Trophoblast cell (in vitro differentiated cells and primary cell): ENCODE measurements around the gene EIF2S1.

Experiments used
- DNase-seq, 2 donors: peaks; one replicate each; pipeline ENCODE4 v3.0.0-alpha.2; 2016
- H2AFZ ChIP-seq: 2 replicates; pipeline ENCODE4 v1.6.1; 2013; ENCODE audit warnings: low read length, moderate library complexity, mild to moderate bottlenecking; ENCODE audit not compliant: insufficient read depth, poor library complexity
- H2AK5ac ChIP-seq: 2 replicates; pipeline ENCODE4 v1.6.1; 2013; ENCODE audit warnings: mild to moderate bottlenecking, low read length
- H2BK120ac ChIP-seq: 2 replicates; pipeline ENCODE4 v1.6.1; 2013; ENCODE audit warnings: low read length, mild to moderate bottlenecking, moderate library complexity; ENCODE audit not compliant: insufficient read depth, poor library complexity
- H2BK12ac ChIP-seq: 2 replicates; pipeline ENCODE4 v1.6.1; 2013; ENCODE audit warnings: mild to moderate bottlenecking, low read length, moderate library complexity
- H2BK5ac ChIP-seq: 2 replicates; pipeline ENCODE4 v1.6.1; 2013; ENCODE audit warnings: low read length, low read depth, moderate library complexity, mild to moderate bottlenecking; ENCODE audit not compliant: poor library complexity
- H3K14ac ChIP-seq: 2 replicates; pipeline ENCODE4 v1.6.1; 2013; ENCODE audit warnings: mild to moderate bottlenecking, low read length
- H3K18ac ChIP-seq: 2 replicates; pipeline ENCODE4 v1.6.1; 2013; ENCODE audit warnings: mild to moderate bottlenecking, low read length
- H3K23ac ChIP-seq: 2 replicates; pipeline ENCODE4 v1.6.1; 2013; ENCODE audit warnings: low read length
- H3K27ac ChIP-seq: 2 replicates; pipeline ENCODE4 v1.5.1; 2013; ENCODE audit warnings: low read depth, mild to moderate bottlenecking, inconsistent platforms, low read length, moderate library complexity
- H3K27me3 ChIP-seq: 2 replicates; pipeline ENCODE4 v1.6.1; 2013; ENCODE audit warnings: inconsistent platforms, mild to moderate bottlenecking, low read length, moderate library complexity; ENCODE audit not compliant: insufficient read depth
- H3K36me3 ChIP-seq, 2 experiments: 1 replicate in 1 of 2; 2 replicates in 1 of 2; pipeline ENCODE4 v1.6.1; 2013; ENCODE audit warnings: low read length in 2 of 2, mild to moderate bottlenecking in 2 of 2, moderate library complexity in 1 of 2; ENCODE audit not compliant: insufficient read depth in 2 of 2, control insufficient read depth in 1 of 2
- H3K4ac ChIP-seq: 2 replicates; pipeline ENCODE4 v1.6.1; 2013; ENCODE audit warnings: low read depth, mild to moderate bottlenecking, low read length, moderate library complexity
- H3K4me1 ChIP-seq, 2 experiments: 1 replicate in 1 of 2; 2 replicates in 1 of 2; pipeline ENCODE4 v1.6.1; 2013; ENCODE audit warnings: low read length in 2 of 2, mild to moderate bottlenecking in 2 of 2, moderate library complexity in 1 of 2; ENCODE audit not compliant: insufficient read depth in 2 of 2, control insufficient read depth in 1 of 2
- H3K4me2 ChIP-seq: 2 replicates; pipeline ENCODE4 v1.6.1; 2013; ENCODE audit warnings: inconsistent platforms, mild to moderate bottlenecking, low read length, moderate library complexity
- H3K4me3 ChIP-seq: 2 replicates; pipeline ENCODE4 v1.5.1; 2013; ENCODE audit warnings: mild to moderate bottlenecking, low read depth, low read length, inconsistent platforms
- H3K79me1 ChIP-seq: one replicate; pipeline ENCODE4 v1.6.1; 2013; ENCODE audit warnings: low read length
- H3K79me2 ChIP-seq: 2 replicates; pipeline ENCODE4 v1.6.1; 2013; ENCODE audit warnings: low read length, mild to moderate bottlenecking; ENCODE audit not compliant: control insufficient read depth, insufficient read depth, poor library complexity
- H3K9ac ChIP-seq: 2 replicates; pipeline ENCODE4 v1.6.1; 2013; ENCODE audit warnings: mild to moderate bottlenecking, low read length
- H3K9me3 ChIP-seq: 2 replicates; pipeline ENCODE4 v1.6.1; 2013; ENCODE audit warnings: low read depth, mild to moderate bottlenecking, control low read depth, inconsistent platforms, low read length; ENCODE audit not compliant: insufficient read depth
- H4K12ac ChIP-seq: 2 replicates; pipeline ENCODE4 v1.6.1; 2013; ENCODE audit warnings: low read depth, mild to moderate bottlenecking, low read length, moderate library complexity
- H4K8ac ChIP-seq: 2 replicates; pipeline ENCODE4 v1.6.1; 2013; ENCODE audit warnings: low read depth, mild to moderate bottlenecking, low read length, moderate library complexity
- H4K91ac ChIP-seq: one replicate; pipeline ENCODE4 v1.6.1; 2013; ENCODE audit warnings: low read depth, mild to moderate bottlenecking, low read length, moderate library complexity
- WGBS: extraction: QIAGEN DNeasy Blood & Tissue Kit; methylation state at CpG from one replicate; pipeline ENCODE4 v1.1.7; 2013; ENCODE audit warnings: missing lambda C conversion rate; ENCODE audit not compliant: insufficient read length, insufficient coverage; ENCODE audit errors: extremely low coverage; 5-methylcytosine and 5-hydroxymethylcytosine counted together

Gene EIF2S1

DNA sequence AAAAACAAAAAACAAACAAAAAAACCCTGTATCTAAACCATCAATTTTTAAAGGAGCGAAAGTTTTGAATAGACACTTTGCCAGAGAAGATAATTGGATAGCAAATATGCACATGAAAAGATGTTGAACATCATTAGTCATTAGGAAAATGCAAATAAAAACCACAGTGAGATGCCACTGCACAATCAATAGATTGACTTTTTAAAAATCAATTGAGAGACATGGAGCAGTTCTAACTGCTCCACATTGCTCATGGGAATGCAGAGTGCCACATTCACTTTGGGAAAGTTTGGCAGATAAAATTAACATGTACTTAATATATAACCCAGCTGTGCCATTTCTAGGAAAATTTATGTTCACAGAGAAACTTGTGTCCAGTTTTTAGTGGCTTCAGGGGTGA lies 12.7 kb downstream of the EIF2S1 start:
- H3K4me1 ChIP-seq = no peaks in the 10 kb centered on the region
- H3K14ac ChIP-seq = no peak overlapping the region
- no peaks in the 10 kb centered on the region for H3K9me3 ChIP-seq
- no peak overlapping the region for H3K4me2 ChIP-seq
- H3K79me2 ChIP-seq = no peaks in the 10 kb centered on the region
- H3K27ac ChIP-seq = no peak overlapping the region
- no peak overlapping the region for H3K23ac ChIP-seq
- no peaks in the 10 kb centered on the region for H3K27me3 ChIP-seq
- peaks cover 18 to 30% of the 10 kb centered on the region in 2 experiments for H3K36me3 ChIP-seq
- H2BK12ac ChIP-seq = no peak overlapping the region
- no peak overlapping the region for H4K8ac ChIP-seq
- no peaks in the 10 kb centered on the region for H3K79me1 ChIP-seq
- no peak overlapping the region for H4K91ac ChIP-seq
- H2BK120ac ChIP-seq = no peak overlapping the region
- no peak overlapping the region for H3K18ac ChIP-seq
- no peak overlapping the region for H2AFZ ChIP-seq
- no CpG with 5 or more reads among the region's 1 CpG for WGBS
- no peak overlapping the region for H3K9ac ChIP-seq
- H4K12ac ChIP-seq = no peak overlapping the region
- H2AK5ac ChIP-seq = no peak overlapping the region
- no peak overlapping the region for H2BK5ac ChIP-seq
- H3K4ac ChIP-seq = no peak overlapping the region
- DNase-seq = no peak
- H3K4me3 ChIP-seq = no peak overlapping the region

DNA sequence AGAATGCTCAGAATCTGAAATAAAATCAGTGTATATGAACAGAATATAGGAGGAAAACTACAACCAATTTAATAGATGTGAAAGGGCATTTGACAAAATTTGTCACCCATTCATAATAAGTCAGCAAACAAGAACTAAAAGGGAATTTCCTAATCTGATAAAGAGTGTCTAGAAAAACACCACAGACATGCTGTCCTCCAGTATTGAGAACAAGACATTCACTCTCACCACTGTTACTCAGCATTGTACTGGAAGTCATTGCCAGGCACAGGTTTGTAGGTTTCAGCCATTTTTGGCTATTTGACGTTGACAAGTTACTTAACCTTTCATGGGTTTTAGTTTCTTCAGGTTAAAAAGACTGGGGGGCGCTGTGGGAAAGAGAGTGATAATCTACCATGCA lies 13.2 kb downstream of the EIF2S1 start:
- Histone ChIP-seq H3K27ac (no peak overlapping the region), H3K27me3 (no peaks in the 10 kb centered on the region), H3K9me3 (no peaks in the 10 kb centered on the region), H3K79me1 (no peaks in the 10 kb centered on the region), H3K9ac (no peak overlapping the region), H4K91ac (no peak overlapping the region), H2BK120ac (no peak overlapping the region), H3K4me1 (no peaks in the 10 kb centered on the region), H4K12ac (no peak overlapping the region), H3K36me3 (peaks cover 15 to 26% of the 10 kb centered on the region in 2 experiments), H3K18ac (no peak overlapping the region), H4K8ac (no peak overlapping the region), H2AFZ (no peak overlapping the region), H3K14ac (no peak overlapping the region), H3K79me2 (no peaks in the 10 kb centered on the region), H3K4ac (no peak overlapping the region), H2AK5ac (no peak overlapping the region), H2BK5ac (no peak overlapping the region), H3K4me2 (no peak overlapping the region), H3K23ac (no peak overlapping the region), H3K4me3 (no peak overlapping the region), H2BK12ac (no peak overlapping the region)
- no CpG with 5 or more reads among the region's 2 CpGs for WGBS
- DNase-seq = no peak

DNA sequence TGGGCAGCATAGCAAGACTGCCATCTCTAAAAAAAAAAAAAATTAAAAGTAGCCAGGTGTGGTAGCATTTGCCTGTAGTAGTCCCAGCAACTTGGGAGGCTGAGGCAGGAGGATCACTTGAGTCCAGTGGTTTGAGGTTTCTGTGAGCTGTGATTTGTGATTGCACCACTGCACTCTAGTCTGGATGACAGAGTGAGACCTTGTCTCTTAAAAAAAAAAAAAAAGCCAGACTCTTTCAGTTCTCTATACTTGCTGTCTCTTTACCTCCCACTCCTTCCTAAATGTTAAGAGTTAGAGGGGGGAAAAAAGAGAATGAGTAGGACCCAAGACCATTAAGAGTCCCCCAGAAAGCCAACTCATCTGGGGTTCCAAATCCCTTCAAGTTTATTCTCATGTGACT lies 17.8 kb downstream of the EIF2S1 start:
- no peaks in the 10 kb centered on the region for H3K9me3 ChIP-seq

DNA sequence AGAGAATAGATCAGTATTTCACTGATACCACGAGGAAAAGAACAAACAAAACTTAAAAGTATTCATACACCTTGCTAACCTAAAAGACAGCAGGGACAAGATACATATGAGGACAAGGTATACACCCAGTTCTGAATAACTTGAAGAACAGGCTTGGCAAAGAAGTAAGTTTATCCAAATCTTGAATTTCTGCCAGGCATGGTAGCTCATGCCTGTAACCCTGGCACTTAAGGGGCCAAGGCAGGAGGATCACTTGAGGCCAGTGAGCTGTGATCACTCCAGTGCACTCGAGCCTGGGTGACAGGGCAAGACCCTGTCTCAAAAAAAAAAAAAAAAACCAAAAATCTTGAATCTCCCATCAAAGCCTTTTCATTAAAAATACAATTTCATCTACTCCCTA lies 25.0 kb downstream of the EIF2S1 start:
- H2AFZ ChIP-seq = no peak overlapping the region
- H2BK120ac ChIP-seq = no peak overlapping the region
- no peak overlapping the region for H4K8ac ChIP-seq
- DNase-seq = no peak
- no peaks in the 10 kb centered on the region for H3K9me3 ChIP-seq
- H3K79me2 ChIP-seq = no peaks in the 10 kb centered on the region
- no peaks in the 10 kb centered on the region for H3K4me1 ChIP-seq
- no peak overlapping the region for H3K9ac ChIP-seq
- H3K36me3 ChIP-seq = peaks cover 3 to 15% of the 10 kb centered on the region in 2 experiments
- no peak overlapping the region for H3K14ac ChIP-seq
- H3K79me1 ChIP-seq = no peaks in the 10 kb centered on the region
- H3K4me3 ChIP-seq = no peak overlapping the region
- no peak overlapping the region for H4K91ac ChIP-seq
- WGBS = no CpG with 5 or more reads among the region's 2 CpGs
- no peak overlapping the region for H3K23ac ChIP-seq
- no peak overlapping the region for H2BK5ac ChIP-seq
- no peaks in the 10 kb centered on the region for H3K27me3 ChIP-seq
- no peak overlapping the region for H3K18ac ChIP-seq
- H3K4ac ChIP-seq = no peak overlapping the region
- no peak overlapping the region for H4K12ac ChIP-seq
- no peak overlapping the region for H3K27ac ChIP-seq
- no peak overlapping the region for H2AK5ac ChIP-seq
- no peak overlapping the region for H3K4me2 ChIP-seq
- no peak overlapping the region for H2BK12ac ChIP-seq

More for the DNA sequence above, 17.8 kb downstream of the EIF2S1 start:
- Histone ChIP-seq H4K8ac (no peak overlapping the region), H2AFZ (no peak overlapping the region), H3K79me2 (no peaks in the 10 kb centered on the region), H3K79me1 (no peaks in the 10 kb centered on the region), H3K9ac (no peak overlapping the region), H3K23ac (no peak overlapping the region), H3K4me1 (no peaks in the 10 kb centered on the region), H2BK120ac (no peak overlapping the region), H3K27me3 (no peaks in the 10 kb centered on the region), H3K27ac (no peak overlapping the region), H2BK12ac (no peak overlapping the region), H3K4ac (no peak overlapping the region), H4K91ac (no peak overlapping the region), H3K36me3 (peaks cover 9 to 26% of the 10 kb centered on the region in 2 experiments), H3K4me2 (no peak overlapping the region), H2BK5ac (no peak overlapping the region), H2AK5ac (no peak overlapping the region), H3K18ac (no peak overlapping the region), H4K12ac (no peak overlapping the region), H3K14ac (no peak overlapping the region), H3K4me3 (no peak overlapping the region)
- DNase-seq = no peak
